LNCaP clone FGC (cell line): ENCODE data around the gene PACSIN3.
A peak's percentile ranks its signal among the peaks of the same experiment; 100 is the strongest.

Experiments
- DNase-seq: peaks from one replicate; pipeline ENCODE4 v3.0.0-alpha.2; 2011; ENCODE audit warnings: low read depth
- H3K4me3 ChIP-seq: 2 replicates; pipeline ENCODE4 v1.5.1; 2011; ENCODE audit warnings: mild to moderate bottlenecking, low read depth, low read length, control low read depth
- TF ChIP-seq, protein P1 (sequence below): IDR thresholded peaks from 2 replicates; pipeline ENCODE4 v1.5.1; 2012; ENCODE audit warnings: mild to moderate bottlenecking; ENCODE audit not compliant: control insufficient read depth, insufficient read depth; ENCODE audit errors: extremely low read depth

Gene PACSIN3

DNA sequence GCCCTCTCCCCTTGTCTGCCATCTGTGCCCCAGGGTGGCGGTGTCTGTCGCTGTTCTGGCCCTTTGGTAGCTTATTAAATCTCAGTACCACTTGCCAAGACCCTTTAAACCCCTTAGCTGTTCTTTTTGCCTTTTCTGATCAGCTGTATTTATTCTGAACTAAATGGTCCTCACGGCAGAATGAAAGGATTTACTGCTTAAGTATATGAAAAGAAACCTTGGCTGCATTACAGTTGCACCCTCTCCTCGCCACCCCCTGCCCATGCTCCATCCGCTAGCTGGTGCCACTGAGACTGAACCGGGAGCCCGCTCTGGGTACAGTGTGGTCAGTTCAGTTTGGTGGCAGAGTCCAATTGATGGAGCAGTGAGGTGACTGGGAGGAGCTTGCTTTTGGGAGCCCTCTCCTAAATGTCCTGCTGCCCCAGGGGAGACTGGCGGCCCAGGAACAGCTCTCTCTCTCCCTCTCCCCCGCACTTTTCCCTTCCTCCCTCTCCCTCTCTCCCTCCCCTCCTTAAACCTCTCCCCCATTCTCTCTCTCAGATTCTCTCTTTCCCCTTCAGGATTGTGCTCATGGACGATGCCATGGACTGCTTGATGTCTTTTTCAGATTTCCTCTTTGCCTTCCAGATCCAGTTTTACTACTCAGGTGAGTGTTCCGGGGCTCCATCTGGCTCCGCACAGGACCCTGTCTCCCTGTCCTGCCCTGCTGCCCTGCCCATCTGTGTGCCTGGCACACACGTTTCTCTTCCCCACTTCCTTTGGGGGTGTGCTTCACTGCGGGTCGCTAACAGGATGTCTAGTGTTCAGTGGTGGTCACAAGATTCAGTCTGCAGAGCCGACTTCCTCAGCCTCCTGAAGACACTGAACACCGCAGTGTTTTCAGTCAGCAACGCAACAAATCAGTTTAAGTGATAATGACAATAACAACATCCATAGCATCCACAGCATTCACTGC lies 31.3 kb downstream of the PACSIN3 start:
- DNase-seq = no peak
- no peak overlapping the region for H3K4me3 ChIP-seq
- TF ChIP-seq, protein P1, sequence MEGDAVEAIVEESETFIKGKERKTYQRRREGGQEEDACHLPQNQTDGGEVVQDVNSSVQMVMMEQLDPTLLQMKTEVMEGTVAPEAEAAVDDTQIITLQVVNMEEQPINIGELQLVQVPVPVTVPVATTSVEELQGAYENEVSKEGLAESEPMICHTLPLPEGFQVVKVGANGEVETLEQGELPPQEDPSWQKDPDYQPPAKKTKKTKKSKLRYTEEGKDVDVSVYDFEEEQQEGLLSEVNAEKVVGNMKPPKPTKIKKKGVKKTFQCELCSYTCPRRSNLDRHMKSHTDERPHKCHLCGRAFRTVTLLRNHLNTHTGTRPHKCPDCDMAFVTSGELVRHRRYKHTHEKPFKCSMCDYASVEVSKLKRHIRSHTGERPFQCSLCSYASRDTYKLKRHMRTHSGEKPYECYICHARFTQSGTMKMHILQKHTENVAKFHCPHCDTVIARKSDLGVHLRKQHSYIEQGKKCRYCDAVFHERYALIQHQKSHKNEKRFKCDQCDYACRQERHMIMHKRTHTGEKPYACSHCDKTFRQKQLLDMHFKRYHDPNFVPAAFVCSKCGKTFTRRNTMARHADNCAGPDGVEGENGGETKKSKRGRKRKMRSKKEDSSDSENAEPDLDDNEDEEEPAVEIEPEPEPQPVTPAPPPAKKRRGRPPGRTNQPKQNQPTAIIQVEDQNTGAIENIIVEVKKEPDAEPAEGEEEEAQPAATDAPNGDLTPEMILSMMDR = no peak

DNA sequence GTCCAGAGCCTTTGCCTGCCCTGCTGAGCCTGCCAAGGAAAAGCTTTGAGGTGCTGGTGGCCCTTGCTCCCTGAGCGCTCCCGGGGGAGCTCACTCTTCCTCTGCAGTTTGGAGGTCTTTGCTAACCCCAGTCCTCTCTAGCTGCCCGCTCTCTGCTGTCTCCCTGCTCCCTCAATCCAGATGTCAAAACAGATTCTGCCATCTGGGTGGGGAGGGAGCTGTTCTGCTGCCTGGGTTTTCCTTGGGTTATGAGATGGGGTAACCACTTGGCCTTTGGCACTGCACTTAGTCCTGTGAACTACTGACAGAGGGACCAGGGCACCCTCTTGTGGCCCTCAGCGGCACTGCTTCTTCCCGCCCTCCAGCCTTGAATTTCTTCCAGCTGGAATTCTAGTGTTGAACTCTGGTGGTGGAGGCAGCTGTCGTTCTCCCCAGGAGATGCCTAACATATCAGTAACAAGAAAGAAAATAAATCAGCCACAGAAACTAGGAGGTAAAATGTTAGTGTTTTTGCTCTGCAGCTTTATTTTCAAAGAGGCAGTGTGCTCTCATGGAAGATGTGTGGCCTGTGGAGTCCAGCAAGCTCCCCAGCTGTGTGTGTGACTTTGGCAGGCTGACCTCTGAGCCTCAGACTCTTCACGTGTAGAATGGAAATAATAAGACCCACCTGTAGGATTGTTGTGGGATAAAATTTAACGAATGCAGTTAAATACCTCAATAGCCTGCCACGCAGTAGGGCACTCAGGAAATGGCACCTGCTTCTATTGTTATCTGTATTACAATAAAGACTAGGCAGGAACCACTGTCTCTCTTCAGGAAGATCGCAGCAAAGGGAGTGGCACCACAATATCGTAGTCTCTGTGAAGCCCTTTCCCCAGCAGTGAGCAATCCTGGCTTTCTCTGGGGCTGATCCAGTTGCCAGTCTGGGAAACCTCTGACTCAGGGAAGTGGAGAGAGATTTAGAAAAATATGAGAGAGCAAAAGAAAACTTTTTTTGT lies 33.0 kb downstream of the PACSIN3 start:
- DNase-seq = peak; percentile 47
- TF ChIP-seq, protein P1 = peak; percentile 97
- H3K4me3 ChIP-seq = no peak overlapping the region

DNA sequence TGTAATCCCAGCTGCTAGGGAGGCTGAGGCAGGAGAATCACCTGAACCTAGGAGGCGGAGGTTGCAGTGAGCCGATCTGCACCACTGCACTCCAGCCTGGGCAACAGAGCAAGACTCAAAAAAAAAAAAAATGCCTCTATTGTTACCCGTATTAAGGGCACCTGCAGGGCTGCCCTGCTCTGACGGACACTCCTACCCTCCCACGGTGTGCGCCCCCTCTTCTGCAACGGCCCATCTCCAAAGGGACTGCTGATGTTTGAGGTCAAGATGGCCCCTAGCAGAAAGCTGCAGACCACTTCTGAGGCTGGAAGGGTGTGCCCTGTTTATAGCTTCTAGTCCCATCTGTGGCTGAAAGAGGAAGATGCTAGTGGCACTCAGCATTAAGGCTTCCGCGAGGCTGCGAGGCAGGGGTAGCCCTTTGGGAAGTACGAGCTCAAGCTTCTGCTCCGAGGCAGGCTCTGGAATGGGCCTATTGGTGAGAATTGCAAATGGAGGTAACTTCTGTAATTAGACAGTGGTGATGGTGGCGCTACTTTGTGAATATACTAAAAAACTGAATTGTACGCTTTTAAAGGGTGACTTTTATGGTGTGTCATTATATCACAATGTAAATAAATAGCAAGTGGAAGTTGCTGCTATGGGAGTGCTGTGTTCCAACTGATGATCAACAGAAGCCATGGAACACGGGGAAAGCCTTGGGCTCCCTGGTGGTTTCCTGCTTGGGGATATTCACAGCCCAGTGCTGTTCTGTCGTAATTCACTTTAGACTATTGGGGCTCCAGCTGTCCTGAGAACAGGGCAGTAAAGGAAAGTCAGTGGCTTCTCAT lies 33.9 kb downstream of the PACSIN3 start:
- DNase-seq = no peak
- no peak overlapping the region for H3K4me3 ChIP-seq
- TF ChIP-seq, protein P1 = no peak

DNA sequence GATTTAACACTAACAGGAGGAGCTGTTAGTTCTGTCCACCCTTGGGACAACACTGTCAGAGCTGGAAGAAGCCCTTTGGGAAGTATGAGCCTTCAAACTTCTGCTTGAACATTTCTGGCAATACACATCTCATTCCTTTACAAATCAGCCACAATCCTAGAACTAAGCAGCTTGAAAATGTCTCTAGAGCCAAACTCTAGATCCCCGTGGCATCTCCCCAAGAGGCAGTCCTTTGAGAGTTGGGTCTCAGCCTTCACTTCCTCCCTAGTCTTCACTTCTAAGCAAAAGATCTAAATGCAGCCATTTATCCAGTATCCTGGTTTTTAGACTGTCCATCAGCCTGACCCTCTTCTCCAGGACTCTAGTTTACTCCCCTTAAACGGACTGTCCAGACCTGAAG lies 36.5 kb downstream of the PACSIN3 start:
- TF ChIP-seq, protein P1 = no peak
- no peak overlapping the region for H3K4me3 ChIP-seq
- DNase-seq = no peak

DNA sequence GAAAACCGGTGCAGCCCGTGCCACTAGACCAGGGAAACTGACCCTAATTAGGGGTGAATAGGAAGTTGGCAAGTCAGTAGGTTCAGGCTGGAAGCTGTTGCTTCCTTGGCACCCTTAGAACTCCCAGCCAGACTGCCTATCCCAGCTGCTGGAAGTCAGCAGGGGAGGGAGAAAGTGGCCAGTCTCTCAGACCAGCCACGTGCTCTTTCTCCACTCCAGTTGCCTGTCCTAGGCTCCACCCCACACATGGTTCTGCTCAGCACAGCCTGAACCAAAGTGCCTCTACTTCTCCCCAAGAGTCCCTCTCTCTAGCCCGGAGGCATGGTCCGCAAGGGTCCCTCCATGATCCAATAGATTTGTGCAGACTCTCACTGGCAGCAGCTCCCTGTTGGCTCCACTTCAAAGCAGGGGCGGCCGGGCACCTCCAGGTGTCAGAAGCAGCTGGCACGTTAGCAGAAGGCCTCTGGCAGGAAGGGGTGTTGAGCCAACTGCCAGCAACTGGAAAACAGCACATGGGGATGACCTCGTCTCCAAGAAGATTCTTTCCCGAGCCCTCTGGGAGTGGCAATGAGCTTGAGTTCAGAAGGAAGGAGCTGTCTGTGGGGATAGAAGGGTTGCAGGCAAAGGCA lies 37.2 kb downstream of the PACSIN3 start:
- no peak for DNase-seq
- TF ChIP-seq, protein P1 = no peak
- H3K4me3 ChIP-seq = no peak overlapping the region

DNA sequence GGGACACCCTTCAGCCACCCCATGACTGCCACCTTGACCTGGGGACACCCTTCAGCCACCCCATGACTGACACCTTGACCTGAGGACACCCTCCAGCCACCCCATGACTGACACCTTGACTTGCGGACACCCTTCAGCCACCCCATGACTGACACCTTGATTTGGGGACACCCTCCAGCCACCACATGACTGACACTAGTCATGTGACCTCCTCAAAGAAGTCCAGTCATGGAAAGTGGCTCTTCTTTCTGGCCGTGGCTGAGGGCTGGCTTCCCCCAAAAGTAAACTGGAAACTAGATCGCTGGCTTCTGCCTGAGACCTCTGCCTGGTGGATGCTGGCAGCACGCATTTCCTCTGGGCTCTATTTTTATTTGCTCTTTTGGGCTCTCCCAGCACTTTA lies 38.0 kb downstream of the PACSIN3 start:
- TF ChIP-seq, protein P1 = no peak
- no peak for DNase-seq
- H3K4me3 ChIP-seq = no peak overlapping the region
